MV-4-11 (cell line): ENCODE data around the gene NCK2.

Experiments
- DNase-seq: peaks from one replicate; lab custom pipeline; 2025; lab: John Stamatoyannopoulos, UW

NCK2 gene

DNA sequence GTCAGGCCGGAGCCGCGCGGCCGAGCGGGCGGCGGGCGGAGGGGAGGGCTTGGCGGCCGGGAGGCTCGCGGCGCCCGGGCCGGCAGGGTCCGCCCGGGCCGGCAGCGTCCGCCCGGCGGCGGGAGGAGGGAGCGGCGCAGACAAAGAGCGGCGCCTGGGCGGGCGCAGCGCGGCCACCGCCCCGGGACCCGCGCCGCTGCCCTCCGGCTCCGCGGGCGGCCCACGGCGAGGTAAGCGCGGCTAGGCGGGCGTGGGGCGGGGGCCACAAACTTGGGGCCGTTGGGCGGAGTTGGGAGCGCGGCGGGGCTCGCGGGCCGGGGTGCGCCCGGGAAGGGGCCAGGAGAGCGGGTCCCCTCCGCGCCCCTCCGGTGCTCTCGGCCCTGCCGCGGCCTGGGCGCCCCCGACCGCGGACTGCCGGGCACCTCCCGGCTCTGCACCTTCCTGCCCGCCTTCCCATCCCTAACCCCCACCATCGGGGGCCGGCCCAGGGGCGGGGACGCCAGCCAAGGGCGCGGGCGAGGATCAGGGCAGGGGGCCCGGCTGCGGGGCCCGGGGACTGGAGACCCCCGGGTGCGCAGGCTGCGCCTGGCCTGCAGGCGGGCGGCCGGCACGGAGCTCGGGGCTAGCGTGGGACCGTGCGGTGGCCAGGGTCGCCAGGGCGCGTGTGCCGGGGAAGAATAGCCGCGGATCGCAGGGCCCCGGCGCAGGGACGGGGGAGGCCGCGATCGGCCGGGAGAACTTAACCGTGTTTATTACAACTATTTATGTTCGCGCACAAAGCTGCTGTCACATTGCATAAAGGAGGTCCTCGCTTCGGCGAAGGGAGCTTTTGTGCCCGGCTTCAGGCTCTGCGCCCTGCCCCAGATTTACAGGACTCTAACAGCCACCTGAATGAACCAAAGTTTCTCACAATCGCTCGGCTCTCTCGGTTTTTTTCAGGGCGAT lies at the start of gene NCK2:
NCK2 (plus strand) TSS at position 4 of the 945 bp plus-strand sequence. CDS start 110,152 bp downstream, outside the sequence.
- DNase-seq = no peak

DNA sequence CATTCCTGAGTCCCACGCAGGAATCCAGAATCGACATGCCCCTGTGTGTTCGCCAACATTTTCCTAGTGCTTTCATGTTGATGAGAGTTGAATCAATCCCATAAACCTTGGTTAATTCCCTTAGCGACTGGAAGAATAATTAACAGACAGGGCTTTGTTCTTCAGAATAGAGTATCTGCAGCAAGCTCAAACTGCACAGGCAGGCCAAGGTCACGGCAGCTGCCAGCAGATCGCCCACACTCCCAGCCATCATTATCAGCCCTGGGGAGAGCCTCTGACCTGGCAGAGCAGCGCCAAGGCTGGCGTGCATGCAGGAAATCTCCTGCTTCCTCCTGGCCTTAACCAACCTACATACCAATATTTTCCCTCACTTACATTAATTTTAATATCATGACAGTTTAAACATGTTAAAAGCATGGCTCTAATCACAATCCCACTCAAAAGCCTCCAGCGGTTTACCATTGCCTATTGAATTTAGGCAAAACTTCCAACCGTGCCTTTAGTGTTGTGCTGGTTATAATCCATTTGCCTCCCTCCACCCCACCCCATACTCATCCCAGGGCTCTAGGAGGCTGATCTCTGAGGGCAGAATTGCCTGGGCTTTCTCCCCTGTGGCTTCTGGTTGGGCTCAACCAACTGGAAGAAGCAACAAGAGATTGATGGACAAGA lies 46.8 kb upstream of the NCK2 start:
- DNase-seq = no peak

DNA sequence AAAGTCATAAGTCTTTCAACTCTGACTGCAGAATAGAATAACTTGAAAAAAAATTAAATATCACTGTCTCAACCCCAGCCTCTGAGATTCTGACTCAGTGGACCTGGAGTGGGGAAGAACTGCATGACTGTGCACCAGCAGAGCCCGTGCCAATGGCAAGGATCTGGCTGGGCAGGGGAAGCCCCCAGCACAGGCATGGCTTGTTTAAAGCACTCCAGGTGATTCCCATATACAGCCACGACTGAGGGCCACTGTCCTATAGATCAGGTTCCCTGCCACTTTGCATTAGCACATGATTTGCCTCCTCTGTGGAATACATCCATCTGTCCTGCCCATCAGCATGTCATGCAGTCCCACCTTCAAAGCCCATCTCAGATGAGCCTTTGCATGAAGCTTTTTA lies 45.9 kb upstream of the NCK2 start:
- DNase-seq = no peak

DNA sequence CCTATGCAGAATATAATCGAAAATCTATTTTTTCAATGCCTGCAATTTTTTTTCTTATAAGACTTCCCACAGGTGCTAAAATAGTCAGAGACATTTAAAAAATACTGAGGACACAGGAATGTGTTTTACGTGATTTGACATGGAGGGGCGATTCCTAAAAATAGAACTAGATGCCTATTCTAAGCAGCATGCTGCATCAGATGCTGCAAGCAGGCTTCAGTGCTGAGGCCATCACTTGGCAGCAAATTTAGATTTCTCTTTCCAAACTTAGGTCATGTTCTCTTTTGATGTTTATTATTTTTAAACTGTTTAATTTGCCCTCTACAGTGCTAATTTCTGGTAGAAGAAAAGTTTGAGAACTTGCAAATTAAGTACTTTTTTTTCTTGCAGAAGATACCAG lies 43.7 kb upstream of the NCK2 start:
- no peak for DNase-seq

DNA sequence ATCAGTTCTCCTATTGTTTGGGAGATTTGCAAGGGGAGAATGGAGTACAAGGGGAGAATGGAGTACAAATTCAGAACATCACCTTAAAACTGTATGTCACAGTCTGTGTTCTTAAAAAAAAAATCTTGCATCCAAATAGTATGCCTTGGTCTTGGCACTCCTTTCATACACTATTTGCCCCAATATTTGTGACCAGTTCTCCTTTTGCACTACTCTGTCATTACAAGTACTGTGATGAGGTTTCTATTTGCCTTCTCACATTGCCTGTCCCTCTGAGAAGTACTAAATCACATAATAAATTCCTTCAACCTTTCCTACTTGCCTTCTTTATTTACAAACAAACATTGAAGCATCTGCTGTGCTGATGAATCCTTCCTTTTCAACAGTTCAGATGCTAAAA lies 36.0 kb upstream of the NCK2 start:
- DNase-seq = no peak

DNA sequence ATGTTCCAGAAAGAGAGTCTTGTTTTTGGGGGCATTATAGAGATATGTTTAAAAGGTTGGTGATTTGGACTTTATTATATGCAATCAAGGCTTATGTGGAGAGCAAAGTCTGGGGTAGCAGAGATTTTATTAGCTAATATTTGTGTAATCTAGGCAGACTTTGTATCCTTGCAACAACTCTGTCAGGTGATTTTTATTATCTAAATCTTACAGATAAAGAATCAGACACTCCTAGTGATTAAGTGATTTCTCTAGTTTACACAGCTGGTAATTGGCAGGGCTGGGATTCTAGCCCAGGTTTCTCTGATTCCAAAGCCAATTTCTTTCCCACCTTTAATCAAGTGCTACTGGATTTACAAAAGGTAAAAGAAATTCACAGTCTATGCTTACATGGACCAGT lies 33.3 kb upstream of the NCK2 start:
- DNase-seq = no peak

DNA sequence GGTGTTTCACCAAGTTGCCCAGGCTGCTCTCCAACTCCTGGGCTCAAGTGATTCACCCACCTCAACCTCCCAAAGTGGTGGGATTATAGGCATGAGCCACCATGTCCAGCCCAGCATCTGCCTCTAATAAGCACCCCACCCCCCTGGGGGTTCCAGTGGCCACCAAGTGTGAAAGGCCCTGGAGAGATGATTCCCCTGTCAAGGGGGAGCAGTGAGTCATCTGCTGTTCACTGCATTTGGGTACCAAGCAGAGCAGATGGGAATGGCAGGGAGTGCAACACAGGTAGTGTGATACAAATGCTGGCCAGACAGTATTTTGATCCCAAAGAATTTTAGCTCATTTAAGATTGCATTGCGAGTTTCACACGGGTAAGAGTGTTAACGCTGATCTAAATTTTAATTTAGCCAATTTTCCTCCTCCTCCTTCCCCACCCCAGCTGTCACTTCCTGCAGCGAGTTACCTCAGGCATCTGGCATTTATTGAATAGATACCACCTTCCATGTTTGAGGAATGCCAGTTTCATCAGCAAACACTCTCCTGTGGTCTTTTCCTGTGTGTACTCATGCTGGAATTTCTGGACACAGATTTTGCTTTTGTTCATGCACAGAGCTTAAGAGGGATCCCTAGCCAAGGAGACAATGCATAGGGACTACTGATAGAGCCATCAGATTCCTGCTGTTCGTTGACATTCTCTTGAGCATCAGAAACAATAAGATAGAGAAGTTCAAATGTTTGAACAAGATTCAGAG lies 32.4 kb upstream of the NCK2 start:
- no peak for DNase-seq

DNA sequence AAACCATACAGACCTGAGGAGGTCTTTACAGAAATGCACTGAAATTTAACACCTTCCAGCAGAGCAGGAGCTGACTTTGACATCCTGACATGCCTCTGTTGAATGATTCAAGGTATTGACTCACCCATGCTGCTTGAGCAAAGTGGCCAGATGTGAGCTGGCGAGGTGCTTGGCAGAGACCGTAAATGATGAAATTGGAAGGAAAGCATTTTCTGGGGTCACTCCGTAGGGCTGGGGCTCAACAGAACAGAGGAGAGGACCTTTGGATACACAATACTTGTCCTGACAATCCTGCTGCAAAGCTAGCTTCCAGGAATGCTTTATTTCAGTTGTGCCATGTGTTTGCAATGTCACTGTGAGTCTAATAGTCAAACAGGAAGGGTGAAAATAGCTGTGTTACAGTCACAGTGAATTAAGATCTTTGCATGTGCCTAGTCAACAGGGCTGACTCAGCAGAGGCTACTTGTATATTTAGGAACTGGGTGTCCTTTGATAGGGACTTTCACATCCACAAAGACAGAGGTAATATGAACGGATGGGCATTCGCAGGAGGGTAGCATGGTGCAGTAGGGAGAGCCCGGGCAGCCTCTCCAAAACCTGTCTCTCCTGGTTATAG lies 31.6 kb upstream of the NCK2 start:
- DNase-seq = peak; percentile 78

DNA sequence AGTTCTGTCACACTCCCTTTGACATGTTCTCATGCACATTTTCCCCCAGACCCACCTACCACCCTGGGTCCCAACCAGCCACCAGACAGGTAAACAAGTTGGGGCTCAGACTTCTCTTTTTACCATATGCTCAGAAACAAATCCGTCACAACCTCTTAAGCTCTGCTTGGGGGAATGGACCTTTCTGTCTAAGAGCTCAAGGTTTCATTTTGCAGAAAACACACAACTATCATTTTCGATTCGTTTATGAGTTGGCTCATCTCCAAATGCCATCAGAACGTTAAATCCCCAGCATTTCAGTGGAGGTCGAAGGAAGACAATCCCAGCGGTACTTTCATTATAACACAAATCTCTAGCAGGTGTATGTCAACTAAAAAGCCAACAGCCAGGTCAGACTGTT lies 30.6 kb upstream of the NCK2 start:
- DNase-seq = no peak

DNA sequence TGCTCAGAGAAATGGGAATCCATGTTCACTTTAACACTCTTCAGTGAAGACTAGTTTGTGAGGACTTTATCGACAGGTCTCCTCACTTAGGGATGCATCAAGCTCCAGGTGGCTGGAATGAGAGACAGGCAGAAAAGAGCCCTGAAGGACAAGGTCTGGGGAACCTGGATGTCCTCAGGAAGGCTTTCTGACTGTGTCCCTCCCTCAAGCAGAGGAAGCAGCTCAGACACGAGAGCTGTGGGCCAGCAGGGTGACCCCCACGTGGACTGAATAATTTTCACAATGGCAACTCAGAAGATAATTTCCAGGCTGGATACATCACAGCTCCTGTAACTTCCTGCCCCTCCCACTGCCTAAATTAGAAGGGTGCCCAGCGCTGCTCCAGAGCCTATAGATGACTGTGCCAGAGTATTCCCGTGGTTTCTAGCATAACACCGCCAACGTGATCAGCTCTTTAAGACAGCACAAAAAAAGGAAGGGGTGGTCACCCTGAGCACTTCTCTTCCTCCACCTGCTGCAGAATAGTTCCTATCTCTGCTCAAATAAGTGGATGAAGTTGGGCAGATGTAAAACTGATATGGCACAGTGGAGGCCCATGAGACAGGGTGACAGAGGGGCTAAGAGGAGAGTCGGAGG lies 25.7 kb upstream of the NCK2 start:
- peak; percentile 11 for DNase-seq

DNA sequence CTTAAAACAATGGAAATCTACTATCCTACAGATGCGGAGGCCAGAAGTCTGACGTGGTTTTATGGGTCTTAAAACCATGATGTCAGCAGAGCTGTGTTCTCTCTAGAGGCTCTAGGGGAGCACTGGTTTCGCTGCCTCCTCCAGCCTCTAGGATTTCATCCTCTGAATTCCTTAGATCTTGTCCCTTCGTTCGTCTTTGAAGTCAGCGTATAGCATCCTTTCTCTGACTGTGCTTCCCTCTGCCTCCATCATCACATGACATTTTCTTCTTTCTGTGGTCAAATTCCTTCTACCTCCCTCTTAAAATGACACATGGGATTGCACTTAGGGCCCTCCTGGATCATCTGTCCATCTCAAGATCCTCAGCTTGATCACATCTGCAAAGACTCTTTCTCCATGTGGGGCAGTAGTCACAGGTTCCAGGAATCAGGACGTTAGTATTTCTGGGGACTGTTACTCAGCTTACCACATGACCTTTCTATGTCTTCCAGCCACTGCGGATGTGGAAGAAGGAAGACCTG lies 22.7 kb upstream of the NCK2 start:
- DNase-seq = peak; percentile 56

DNA sequence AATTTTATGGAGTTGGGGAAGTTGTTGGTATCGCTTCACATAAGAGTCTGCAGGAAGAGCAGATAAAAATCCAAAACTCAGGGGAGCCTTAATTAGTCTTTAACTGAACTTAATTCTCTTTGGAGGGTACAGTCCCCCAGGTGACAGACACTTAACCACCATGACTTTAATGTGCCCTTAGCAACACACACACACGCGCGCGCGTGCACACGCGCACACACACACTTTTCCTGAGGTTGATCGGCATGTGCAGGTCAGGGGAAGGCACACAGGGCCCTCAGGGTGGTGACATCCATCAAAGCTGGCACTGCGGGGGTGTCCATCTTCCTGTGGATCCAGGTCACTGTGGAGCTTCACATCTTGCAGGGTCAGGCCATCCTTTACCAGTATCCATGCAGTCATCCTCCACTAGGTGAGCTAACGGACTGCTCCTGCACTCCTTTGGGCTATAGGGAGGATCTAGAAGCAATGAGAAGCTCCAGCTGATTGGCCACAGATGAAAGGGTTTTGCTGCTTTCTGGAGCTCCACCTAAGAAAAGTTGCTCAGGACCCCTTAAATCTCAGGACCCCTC lies 21.9 kb upstream of the NCK2 start:
- no peak for DNase-seq

DNA sequence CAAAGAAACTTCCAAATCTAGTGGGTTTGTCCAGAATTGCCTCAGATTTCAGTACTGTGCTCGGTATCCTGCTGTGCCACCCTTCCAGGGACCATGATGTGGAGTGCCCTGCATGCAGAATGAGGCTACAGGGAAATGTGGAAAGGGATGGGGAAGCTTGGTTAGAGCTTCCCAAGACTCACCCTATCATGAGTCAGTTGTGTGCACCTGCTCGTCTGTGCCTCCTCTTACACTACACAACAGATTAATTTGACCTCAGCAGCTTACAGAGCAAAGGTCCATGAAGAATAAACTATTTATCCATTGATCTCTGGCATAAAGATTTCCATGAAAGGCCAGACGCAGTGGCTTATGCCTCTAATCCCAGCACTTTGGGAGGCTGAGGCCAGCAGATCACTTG lies 21.3 kb upstream of the NCK2 start:
- DNase-seq = no peak

DNA sequence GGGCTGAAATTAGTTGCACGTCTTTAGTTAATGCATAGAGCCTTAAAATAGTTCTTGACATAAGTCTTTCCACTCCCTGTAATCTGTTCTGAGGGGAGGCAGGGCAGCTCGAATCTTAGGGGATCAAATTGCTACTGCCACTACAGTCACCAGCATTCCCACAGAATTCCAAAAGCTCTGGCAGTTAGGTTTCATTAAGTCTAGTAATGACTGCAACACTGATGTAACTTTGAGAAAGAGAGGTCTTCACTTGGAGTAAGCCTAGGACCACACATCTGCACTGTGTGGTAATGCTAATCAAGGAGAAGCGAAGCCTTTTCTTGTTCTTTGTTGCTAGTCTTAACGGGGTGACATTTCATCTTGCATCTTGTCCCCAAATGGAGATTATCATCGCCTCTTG lies 19.3 kb upstream of the NCK2 start:
- DNase-seq = no peak

DNA sequence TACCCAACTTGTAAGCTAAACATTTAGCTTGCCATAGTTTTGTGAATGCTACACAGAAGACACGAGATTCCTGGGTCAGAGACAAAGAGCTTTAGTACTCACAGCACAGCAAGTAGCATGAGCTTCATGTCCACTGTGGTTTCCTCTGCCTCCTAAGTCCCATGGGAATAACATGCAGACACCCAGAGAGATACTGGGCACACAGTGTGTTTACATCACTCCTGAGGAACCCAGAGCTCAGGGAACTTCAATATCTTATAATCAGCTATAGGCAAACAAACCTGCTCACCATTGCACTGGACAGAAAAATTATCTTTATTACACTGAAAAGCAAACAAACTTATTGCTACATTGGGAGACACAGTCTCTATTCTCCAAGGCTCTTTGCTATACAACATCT lies 14.5 kb upstream of the NCK2 start:
- DNase-seq = no peak

DNA sequence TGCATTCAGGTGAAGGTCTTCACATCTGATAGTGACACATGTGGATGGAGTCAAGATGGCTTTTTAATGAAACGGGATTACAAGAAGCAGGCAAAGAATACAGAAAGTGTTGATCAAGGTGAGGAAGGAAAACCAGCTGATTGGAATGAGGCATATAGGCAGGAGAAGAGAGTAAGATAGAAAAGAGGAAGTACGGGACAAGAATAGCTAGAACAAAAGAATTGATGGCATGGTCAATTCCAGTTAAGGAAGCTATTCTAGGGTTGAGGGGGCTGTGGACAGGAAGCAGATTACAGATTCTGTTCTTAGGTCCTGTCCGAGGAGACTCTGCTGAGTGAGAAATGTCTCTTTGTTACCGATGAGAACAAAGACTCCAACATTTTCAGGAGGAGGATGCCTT lies 13.2 kb upstream of the NCK2 start:
- DNase-seq = peak; percentile 87

DNA sequence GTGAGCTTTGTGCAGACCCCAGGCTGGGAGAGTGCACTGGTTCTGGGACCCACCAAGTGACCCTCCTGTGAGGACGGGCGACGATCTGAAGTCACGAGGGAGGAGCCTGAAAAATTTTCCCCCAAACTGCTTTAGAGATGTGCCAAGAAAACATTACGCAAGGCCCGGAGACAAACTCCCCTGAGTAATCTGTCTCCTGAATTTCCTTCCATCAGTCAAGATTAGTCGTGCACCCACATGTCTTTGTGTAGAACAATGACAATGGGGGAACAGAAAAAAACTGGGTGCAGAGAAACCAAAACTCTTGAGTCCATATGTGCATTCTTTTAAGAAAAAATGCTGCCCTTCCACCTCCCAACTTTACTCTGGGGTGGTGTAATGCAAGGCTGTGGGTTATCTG lies 12.6 kb upstream of the NCK2 start:
- DNase-seq = peak; percentile 76

DNA sequence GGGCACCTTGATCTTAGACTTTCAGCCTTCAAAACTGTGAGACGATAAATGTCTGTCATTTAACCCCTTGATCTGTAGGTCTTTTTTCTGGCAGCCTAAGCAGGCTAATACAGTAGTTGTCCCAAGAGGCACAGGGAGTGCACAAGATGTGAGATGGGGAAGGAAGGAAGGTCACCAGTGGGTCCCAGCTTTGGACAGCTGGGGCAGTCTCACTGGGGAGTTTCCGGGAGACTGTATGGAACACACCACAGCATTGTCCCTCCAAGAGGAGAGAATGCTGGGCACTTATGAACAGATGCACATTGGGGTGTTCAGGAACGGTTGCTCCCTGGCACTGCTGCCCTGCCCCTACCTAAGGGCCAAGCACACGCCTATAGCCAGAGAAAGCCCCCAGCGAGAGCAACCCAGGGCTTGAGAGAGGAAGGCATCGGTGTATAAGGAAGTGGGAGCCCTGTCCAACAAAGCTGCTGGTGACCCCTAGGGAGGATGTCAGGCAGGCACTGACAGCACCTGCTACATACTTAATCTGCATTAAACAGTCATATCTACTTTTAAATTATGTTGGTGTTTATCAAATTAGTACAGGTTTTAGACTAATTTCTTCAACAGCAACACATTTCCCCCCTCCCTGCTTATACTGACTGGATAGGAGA lies 11.6 kb upstream of the NCK2 start:
- peak; percentile 23 for DNase-seq

DNA sequence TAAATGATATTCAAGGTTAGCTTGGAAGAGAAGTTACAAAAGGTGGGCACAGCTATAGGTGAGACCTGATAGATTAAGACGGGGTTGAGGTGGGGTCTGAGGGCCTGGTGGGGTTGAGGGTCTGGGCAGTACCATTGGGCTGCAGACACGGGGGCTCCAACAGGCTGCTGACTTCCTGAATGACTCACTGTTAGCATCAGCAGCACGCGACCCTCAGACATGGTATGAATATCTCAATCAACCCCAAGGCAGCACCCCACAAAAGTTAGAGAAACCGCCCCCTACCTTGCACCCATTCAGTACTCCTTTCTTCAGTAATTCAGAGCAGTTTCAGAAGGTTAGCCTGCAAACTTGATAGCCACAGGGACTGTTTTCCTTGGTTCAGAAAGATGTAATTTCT lies 10.8 kb upstream of the NCK2 start:
- no peak for DNase-seq

DNA sequence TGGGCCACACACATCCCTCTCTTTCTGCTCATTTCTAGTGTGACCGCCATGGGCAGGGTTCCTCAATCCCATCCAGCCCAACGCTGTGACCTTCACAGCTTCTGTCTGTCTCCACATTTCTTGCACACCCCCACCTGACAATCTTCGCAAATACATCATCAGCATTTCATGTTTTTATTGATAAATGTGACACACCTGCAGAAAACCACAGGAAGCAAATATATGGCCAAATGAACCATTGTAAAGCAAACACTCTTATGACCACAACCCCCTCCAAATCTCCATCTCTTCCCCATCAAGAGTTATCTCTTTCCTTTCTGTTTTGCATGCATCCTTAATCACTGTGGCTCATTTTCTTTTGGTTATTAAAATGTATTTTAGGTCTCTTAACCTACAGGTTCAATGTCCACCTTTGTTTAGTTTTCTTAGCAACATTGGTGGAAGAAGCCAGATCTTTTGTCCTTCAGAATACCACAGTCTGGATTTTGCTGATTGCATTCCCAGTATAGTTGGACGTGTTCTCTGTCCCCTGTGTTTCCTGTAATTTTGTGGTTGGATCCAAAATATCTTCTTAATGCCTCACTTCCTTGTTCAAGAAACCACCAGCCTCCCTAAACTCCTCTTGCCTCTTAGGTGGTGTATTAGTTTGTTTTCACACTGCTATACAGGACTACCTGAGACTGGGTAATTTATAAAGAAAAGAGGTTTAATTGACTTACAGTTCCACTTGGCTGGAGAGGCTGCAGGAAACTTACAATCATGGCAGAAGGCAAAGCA lies 9.8 kb upstream of the NCK2 start:
- peak; percentile 48 for DNase-seq
